WTC11 (cell line): ENCODE measurements around the gene GUCY1B1.

Source experiments
- ARID4B ChIP-seq: sonication (generic); formaldehyde crosslinking; IDR thresholded peaks from 2 replicates; pipeline ENCODE4 v1.8.0; 2023; ENCODE audit warnings: missing genetic modification reagents, mild to moderate bottlenecking, borderline replicate concordance
- CTCF ChIP-seq: fragments of 200-600 bp; IDR thresholded peaks from 2 replicates; pipeline ENCODE4 v1.8.0; 2022; ENCODE audit warnings: antibody characterized with exemption
- E2F1 ChIP-seq: sonication (generic); formaldehyde crosslinking; IDR thresholded peaks from 2 replicates; pipeline ENCODE4 v1.8.0; 2022; ENCODE audit warnings: mild to moderate bottlenecking, missing genetic modification reagents
- E2F4 ChIP-seq: sonication (generic); formaldehyde crosslinking; IDR thresholded peaks from 2 replicates; pipeline ENCODE4 v1.8.1; 2022; ENCODE audit warnings: low read depth, mild to moderate bottlenecking, moderate library complexity, missing genetic modification reagents, borderline replicate concordance
- ELF4 ChIP-seq: sonication (generic); formaldehyde crosslinking; IDR thresholded peaks from 2 replicates; pipeline ENCODE4 v1.8.1; 2022; ENCODE audit warnings: low read depth, mild to moderate bottlenecking, moderate library complexity, missing genetic modification reagents
- FOXP1 ChIP-seq: sonication (generic); formaldehyde crosslinking; IDR thresholded peaks from 2 replicates; pipeline ENCODE4 v1.8.0; 2022; ENCODE audit warnings: missing genetic modification reagents, mild to moderate bottlenecking, moderate library complexity, borderline replicate concordance
- FOXP4 ChIP-seq: sonication (generic); formaldehyde crosslinking; IDR thresholded peaks from 2 replicates; pipeline ENCODE4 v1.8.0; 2022; ENCODE audit warnings: mild to moderate bottlenecking, missing genetic modification reagents
- MAX ChIP-seq: sonication (generic); formaldehyde crosslinking; IDR thresholded peaks from 2 replicates; pipeline ENCODE4 v1.8.0; 2022; ENCODE audit warnings: mild to moderate bottlenecking, missing genetic modification reagents
- NR2C2 ChIP-seq: sonication (generic); formaldehyde crosslinking; IDR thresholded peaks from 2 replicates; pipeline ENCODE4 v1.8.0; 2022; ENCODE audit warnings: mild to moderate bottlenecking, missing genetic modification reagents
- OVOL2 ChIP-seq: fragments of 250-450 bp; sonication (Bioruptor Pico); IDR thresholded peaks from 2 replicates; pipeline ENCODE4 v1.9.0; 2021; ENCODE audit warnings: mild to moderate bottlenecking, borderline replicate concordance
- RELA ChIP-seq: sonication (generic); formaldehyde crosslinking; IDR thresholded peaks from 2 replicates; pipeline ENCODE4 v1.8.1; 2022; ENCODE audit warnings: missing genetic modification reagents, mild to moderate bottlenecking, borderline replicate concordance
- TP53 ChIP-seq: sonication (generic); formaldehyde crosslinking; IDR thresholded peaks from 2 replicates; pipeline ENCODE4 v1.8.1; 2023; ENCODE audit warnings: mild to moderate bottlenecking, missing genetic modification reagents
- ZBTB21 ChIP-seq: sonication (generic); formaldehyde crosslinking; IDR thresholded peaks from 2 replicates; pipeline ENCODE4 v1.8.1; 2023; ENCODE audit warnings: mild to moderate bottlenecking, missing genetic modification reagents, borderline replicate concordance
- ZNF138 ChIP-seq: sonication (generic); formaldehyde crosslinking; conservative IDR thresholded peaks from 2 replicates; pipeline ENCODE4 v1.8.1; 2022; ENCODE audit warnings: mild to moderate bottlenecking, moderate library complexity, missing genetic modification reagents

GRCh38 chr4:155805016-155805415 lies 46.2 kb downstream of the GUCY1B1 start:
- TF ChIP-seq CTCF = no peak
- TF ChIP-seq ZBTB21 (CRISPR knock-in tag) = no peak
- no peak for TF ChIP-seq NR2C2 (CRISPR knock-in tag)
- no peak for TF ChIP-seq FOXP4 (CRISPR knock-in tag)
- TF ChIP-seq E2F1 (CRISPR knock-in tag) = no peak
- no peak for TF ChIP-seq ELF4 (CRISPR knock-in tag)
- no peak for TF ChIP-seq ARID4B
- no peak for TF ChIP-seq RELA (CRISPR knock-in tag)
- no peak for TF ChIP-seq ZNF138
- no peak for TF ChIP-seq E2F4
- TF ChIP-seq TP53 (CRISPR knock-in tag) = no peak
- TF ChIP-seq FOXP1 (CRISPR knock-in tag) = no peak
- TF ChIP-seq MAX (CRISPR knock-in tag) = no peak
- no peak for TF ChIP-seq OVOL2
